ENCODE measurements around the gene SPEF2. TPM values are rescaled to one million over a fixed set of nuclear protein-coding genes. Genes with fewer than 3 reads are reported as not detected.

SPEF2 gene
- total RNA-seq, 2 donors from 2014 or later: 3.0 to 5.0 TPM

DNA sequence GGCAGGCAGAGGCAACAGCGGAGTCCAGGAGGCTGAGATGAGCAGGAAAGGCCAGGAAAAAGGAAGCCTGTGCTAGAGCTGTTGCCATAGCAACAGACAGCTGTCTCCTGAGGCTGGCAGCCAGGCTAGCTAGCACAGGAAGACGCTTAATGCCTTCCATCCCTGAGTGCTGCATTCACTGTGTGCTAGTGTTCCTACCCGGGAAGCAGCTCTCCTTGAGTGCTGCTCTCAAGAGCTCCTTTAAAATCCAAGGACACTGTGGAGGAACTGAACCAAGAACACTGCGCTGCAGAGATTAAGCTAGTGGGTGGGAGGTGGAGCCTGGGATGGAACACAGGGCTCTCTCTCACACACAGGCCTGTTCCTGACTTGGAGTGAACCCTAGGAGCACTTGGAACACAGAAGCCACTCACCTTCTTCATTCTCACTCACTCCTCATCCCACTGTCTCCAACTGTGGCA is 185.6 kb downstream of the SPEF2 start:
- DNase-seq: no peak
- ATAC-seq: peak; percentile 37
- intact Hi-C loops (cut with DNase I, micrococcal nuclease): no loop called here

- DNase-seq: no peak
- intact Hi-C loops (cut with DNase I, micrococcal nuclease): no loop called here
- ATAC-seq: no peak
Measured at GRCh38 chr5:35804201-35804653, 186.6 kb downstream of the SPEF2 start.

DNA sequence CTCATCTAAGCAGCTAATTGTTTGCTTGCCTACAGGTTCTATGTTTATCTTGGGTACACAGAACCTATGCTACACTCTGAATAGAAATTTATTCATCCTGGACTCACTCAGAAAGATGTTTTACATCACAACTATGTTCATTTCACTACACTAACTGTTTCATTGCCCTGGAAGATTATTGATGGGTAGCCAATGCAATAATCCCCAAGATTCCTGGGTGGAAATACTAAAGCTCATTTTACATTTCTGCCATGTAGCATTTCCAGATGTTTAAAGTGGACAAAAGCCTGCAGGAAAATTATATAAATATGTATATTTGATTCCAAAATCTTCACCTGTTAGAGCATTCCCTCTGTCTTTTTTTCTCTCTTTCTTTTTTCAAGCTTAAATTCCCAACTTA is 187.2 kb downstream of the SPEF2 start:
- intact Hi-C loops (cut with DNase I, micrococcal nuclease): no loop called here
- ATAC-seq (no peak), DNase-seq (no peak)

- ATAC-seq (no peak), DNase-seq (no peak)
- intact Hi-C loops (cut with DNase I, micrococcal nuclease): no loop called here
Measured at GRCh38 chr5:35810601-35811000, 192.9 kb downstream of the SPEF2 start.

- no peak for ATAC-seq
- intact Hi-C loops (cut with DNase I, micrococcal nuclease): no loop called here
- no peak for DNase-seq
Measured at GRCh38 chr5:35811108-35811741, 193.6 kb downstream of the SPEF2 start.

GRCh38 chr5:35813521-35813920 is 195.9 kb downstream of the SPEF2 start:
- intact Hi-C loops (cut with DNase I, micrococcal nuclease): no loop called here
- DNase-seq (no peak), ATAC-seq (no peak)

GRCh38 chr5:35815089-35815936 is 197.7 kb downstream of the SPEF2 start:
- no peak for ATAC-seq

DNA sequence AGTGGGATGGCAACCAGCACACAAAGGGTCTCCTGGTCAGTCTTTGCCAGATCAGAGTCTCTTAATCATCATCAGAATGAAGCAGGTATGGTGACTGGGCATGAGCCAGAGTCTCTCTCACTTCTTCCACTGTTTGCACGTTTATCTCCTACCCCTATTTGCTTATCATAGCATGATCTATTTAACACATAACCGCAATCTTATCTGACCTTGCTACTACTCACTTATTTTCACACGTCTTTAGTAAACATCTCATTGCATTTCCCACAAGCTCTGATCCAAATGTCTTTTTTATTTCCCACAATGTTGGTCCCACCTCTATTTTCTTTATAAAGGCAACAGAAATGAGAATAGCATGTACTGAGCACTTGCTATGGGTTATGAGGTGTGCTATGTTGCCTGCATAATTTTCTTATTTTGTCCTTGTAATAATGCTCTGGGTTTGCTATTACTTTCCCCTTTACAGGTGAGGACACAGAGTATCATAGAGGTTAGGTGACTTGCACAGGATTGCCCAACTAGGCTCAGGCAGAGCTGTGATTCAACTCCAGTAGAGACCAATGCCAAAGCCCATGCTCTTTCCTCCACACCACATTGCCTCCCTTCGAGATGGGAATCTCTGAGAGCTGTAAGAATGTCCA is 199.3 kb downstream of the SPEF2 start:
- intact Hi-C loops (cut with DNase I, micrococcal nuclease): no loop called here

More at GRCh38 chr5:35815089-35815936, 197.7 kb downstream of the SPEF2 start:
- DNase-seq: no peak
- intact Hi-C loops (cut with DNase I, micrococcal nuclease): no loop called here

GRCh38 chr5:35819026-35819425 is 201.4 kb downstream of the SPEF2 start:
- no peak for DNase-seq
- intact Hi-C loops (cut with DNase I, micrococcal nuclease): no loop called here
- ATAC-seq: no peak

More for the DNA sequence above, 199.3 kb downstream of the SPEF2 start:
- ATAC-seq (no peak), DNase-seq (no peak)

DNA sequence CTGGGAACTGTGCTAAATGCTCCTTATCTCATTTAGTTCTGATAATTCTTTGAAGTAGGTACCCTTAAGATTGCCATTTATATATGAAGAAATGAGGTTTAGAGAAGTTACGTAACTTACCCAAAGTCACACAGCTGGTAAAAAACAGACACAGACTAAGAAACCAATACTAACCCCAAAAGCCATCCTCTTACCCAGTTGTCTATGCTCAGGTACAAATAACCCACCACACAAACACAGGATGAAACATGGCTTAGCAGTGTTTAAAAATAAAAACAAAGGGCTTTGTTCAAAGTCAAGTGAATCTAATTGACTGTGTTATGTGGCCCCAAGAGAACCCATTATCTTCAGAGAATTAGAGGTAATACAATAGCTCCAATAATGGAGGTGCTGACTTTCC is 202.0 kb downstream of the SPEF2 start:
- intact Hi-C loops (cut with DNase I, micrococcal nuclease): no loop called here
- ATAC-seq (no peak), DNase-seq (no peak)

DNA sequence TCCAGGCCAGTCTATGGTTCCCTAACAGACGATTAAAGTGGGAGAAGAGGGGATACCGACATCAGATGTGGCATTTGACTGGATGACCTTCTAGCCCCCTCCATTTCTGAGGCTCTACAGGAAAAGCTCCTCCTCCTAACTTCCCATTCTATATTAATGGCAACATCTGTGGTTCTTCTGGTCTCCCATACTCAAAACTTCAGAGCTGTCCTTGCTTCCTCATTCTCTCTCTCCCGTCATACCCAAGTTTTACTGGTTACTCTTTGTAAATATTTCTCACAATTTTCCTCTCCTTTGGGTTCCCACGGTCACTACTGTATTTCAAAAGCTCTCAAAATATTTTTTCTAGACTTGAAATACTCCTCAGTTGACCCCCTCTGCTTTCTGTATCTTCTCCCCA is 203.1 kb downstream of the SPEF2 start:
- intact Hi-C loops (cut with DNase I, micrococcal nuclease): no loop called here
- no peak for DNase-seq
- ATAC-seq: no peak

DNA sequence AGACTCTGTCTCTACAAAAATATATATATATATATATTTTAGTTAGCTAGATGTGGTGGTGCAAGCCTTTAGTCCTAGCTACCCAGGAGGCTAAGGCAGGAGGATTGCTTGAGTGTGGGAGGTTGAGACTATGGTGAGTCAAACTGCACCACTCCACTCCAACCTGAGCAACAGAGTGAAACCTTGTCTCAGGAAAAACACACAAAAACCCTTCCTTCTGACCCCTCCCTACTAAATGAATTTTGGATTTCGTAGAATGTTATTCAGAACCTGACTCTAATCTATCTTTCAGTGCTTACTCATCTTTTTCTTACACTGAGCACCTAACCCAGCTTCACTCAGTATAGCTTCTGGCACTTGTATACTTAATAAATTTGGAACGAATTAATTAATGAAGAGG is 203.8 kb downstream of the SPEF2 start:
- ATAC-seq (no peak), DNase-seq (no peak)
- intact Hi-C loops (cut with DNase I, micrococcal nuclease): no loop called here

DNA sequence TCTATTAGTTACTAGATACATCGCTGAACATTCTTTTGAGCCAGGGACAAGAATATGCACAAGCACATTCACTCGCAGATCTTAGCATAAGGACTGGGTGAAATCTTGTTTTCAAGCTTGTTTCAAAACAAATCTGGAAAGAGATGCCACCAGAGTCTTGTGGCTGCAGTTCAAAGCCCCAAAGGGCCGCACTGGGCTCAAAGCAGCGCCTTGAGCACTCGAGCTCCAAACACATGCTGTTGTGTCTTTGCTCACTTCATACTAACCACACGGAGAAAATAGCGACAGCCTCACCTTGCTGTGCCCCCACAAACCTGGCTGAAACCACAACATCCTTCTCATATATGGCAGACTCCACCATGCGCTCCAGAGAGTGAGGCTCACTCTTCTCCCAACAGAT is 204.8 kb downstream of the SPEF2 start:
- intact Hi-C loops (cut with DNase I, micrococcal nuclease): no loop called here
- no peak for DNase-seq
- no peak for ATAC-seq

- DNase-seq (no peak), ATAC-seq (no peak)
- intact Hi-C loops (cut with DNase I, micrococcal nuclease): no loop called here
Measured at GRCh38 chr5:35823347-35824098, 205.9 kb downstream of the SPEF2 start.

DNA sequence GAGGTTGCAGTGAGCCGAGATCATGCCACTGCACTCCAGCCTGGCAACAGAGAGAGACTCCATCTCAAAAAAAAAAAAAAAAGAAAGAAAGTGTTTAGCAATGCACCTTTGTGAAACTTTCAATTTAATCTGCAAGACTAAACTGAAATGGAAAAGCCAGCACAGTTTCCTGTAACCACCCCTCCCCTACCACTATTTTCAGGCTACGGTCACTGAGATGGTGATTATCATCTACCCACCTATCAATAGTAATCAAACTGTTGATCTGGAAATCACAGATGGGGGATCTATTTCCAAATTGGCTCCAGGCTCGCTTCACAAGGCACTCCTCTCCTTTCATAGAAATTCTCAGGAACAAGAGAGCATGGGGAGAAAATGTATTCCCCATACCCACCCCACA is 208.4 kb downstream of the SPEF2 start:
- ATAC-seq (no peak), DNase-seq (no peak)
- intact Hi-C loops (cut with DNase I, micrococcal nuclease): no loop called here

- DNase-seq (no peak), ATAC-seq (no peak)
- intact Hi-C loops (cut with DNase I, micrococcal nuclease): no loop called here
Measured at GRCh38 chr5:35826554-35826953, 208.9 kb downstream of the SPEF2 start.

DNA sequence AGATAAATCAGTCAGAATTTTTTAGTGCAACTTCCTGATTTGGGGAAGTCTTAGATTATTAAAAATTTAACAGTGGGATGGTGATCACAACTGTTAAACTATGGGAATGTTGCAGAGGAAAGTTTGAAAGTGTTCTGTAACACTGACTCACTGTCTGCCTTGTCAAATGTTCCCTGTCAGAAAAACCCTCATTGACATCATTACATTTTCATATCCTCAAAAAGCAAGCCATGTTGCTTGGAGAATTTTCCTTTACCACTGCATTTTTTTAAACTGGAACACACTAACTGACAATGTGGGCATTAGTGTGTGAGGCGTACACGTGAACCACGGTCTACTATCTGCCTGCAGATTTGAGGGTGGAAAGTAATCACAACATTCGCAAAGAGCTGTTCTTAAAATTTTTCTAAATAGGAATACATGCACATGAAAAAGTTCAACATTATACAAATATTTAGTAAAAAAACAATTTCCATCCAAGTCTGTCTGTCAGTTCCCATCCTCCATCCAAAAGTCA is 210.5 kb downstream of the SPEF2 start:
- DNase-seq (no peak), ATAC-seq (no peak)
- intact Hi-C loops (cut with DNase I, micrococcal nuclease): no loop called here

DNA sequence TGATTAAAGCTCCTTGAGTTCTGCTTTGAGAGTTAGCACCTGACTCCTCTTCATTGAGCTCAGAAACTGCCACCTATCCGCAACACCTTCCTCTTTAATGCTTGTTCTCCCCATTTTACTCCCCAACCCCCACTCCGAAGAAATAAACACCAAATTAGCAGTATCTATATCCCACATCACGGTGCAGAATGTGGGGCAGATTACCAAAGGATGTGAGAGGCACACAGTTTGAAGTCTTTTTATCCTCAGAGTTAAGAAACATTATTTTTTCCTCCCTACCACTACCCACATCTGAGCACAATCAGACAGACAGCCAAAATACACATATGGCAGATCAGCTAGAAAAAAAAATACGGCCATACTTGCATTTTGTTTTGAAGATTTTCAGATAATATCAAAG is 212.9 kb downstream of the SPEF2 start:
- DNase-seq (no peak), ATAC-seq (no peak)
- intact Hi-C loops (cut with DNase I, micrococcal nuclease): no loop called here

GRCh38 chr5:35832762-35833161 is 215.1 kb downstream of the SPEF2 start:
- DNase-seq (no peak), ATAC-seq (no peak)
- intact Hi-C loops (cut with DNase I, micrococcal nuclease): no loop called here
